ENCODE results near the gene ARHGAP42. TPM values are rescaled to one million over a fixed set of nuclear protein-coding genes. Genes with fewer than 3 reads are reported as not detected.

ARHGAP42 gene
- total and polyA plus RNA-seq, 8 donors = 17.1 to 45.2 (median 36.2) TPM

- Histone ChIP-seq H3K36me3 (no peaks in the 10 kb centered on the region), H3K27ac (no peak overlapping the region), H3K4me1 (no peaks in the 10 kb centered on the region), H3K27me3 (no peaks in the 10 kb centered on the region), H3K4me3 (no peak overlapping the region), H3K9me3 (no peaks in the 10 kb centered on the region)
- ATAC-seq (no peak), DNase-seq (no peak)
- intact Hi-C loops (cut with DNase I) = no loop called here
- TF ChIP-seq CTCF (IDR thresholded peaks at IDR 0.05) = no peak
These were observed 14.5 kb upstream of the ARHGAP42 start for GRCh38 chr11:100672498-100673033.

- intact Hi-C loops (cut with DNase I) = no loop called here
- ATAC-seq = no peak
- no peak for DNase-seq
- H3K27ac ChIP-seq = no peak overlapping the region
- no peaks in the 10 kb centered on the region for H3K4me1 ChIP-seq
- no peak for TF ChIP-seq CTCF (IDR thresholded peaks at IDR 0.05)
- H3K27me3 ChIP-seq = no peaks in the 10 kb centered on the region
- no peaks in the 10 kb centered on the region for H3K9me3 ChIP-seq
- H3K36me3 ChIP-seq = no peaks in the 10 kb centered on the region
- H3K4me3 ChIP-seq = no peak overlapping the region
These were observed 14.0 kb upstream of the ARHGAP42 start for GRCh38 chr11:100673063-100673462.

- intact Hi-C loops (cut with DNase I) = no loop called here
- Histone ChIP-seq H3K4me3 (no peak overlapping the region), H3K36me3 (no peaks in the 10 kb centered on the region), H3K9me3 (no peaks in the 10 kb centered on the region), H3K27ac (no peak overlapping the region), H3K27me3 (no peaks in the 10 kb centered on the region), H3K4me1 (no peaks in the 10 kb centered on the region)
- DNase-seq (no peak), ATAC-seq (no peak)
- TF ChIP-seq CTCF (IDR thresholded peaks at IDR 0.05) = no peak
These were observed 12.9 kb upstream of the ARHGAP42 start for GRCh38 chr11:100674212-100674611.

- no peaks in the 10 kb centered on the region for H3K9me3 ChIP-seq
- no peaks in the 10 kb centered on the region for H3K27me3 ChIP-seq
- H3K4me1 ChIP-seq = no peaks in the 10 kb centered on the region
- no peaks in the 10 kb centered on the region for H3K36me3 ChIP-seq
- intact Hi-C loops (cut with DNase I) = no loop called here
- H3K4me3 ChIP-seq = no peak overlapping the region
- no peak for TF ChIP-seq CTCF (IDR thresholded peaks at IDR 0.05)
- DNase-seq (no peak), ATAC-seq (no peak)
- H3K27ac ChIP-seq = no peak overlapping the region
These were observed 11.9 kb upstream of the ARHGAP42 start for GRCh38 chr11:100675115-100675650.

GRCh38 chr11:100676901-100677300 lies 10.2 kb upstream of the ARHGAP42 start:
- no peaks in the 10 kb centered on the region for H3K4me1 ChIP-seq

More at GRCh38 chr11:100676901-100677300, 10.2 kb upstream of the ARHGAP42 start:
- ATAC-seq (no peak), DNase-seq (no peak)
- H3K4me3 ChIP-seq = no peak overlapping the region
- TF ChIP-seq CTCF (IDR thresholded peaks at IDR 0.05) = no peak
- no peaks in the 10 kb centered on the region for H3K27me3 ChIP-seq
- intact Hi-C loops (cut with DNase I) = no loop called here
- no peaks in the 10 kb centered on the region for H3K36me3 ChIP-seq
- H3K27ac ChIP-seq = no peak overlapping the region
- H3K9me3 ChIP-seq = no peaks in the 10 kb centered on the region

Measured in left lung (tissue), 10 donors.